AG08396 (cell line): ENCODE data around the gene NKAIN1.
"Not testable (repeated sequence)": the region's sequence is repeated elsewhere in the genome, so short reads cannot be mapped to it uniquely, and the experiment has no call there.

Source experiments
- DNase-seq: peaks from one replicate; pipeline ENCODE4 v3.0.0; 2012; ENCODE audit warnings: low spot score, mixed read lengths

Gene NKAIN1

DNA sequence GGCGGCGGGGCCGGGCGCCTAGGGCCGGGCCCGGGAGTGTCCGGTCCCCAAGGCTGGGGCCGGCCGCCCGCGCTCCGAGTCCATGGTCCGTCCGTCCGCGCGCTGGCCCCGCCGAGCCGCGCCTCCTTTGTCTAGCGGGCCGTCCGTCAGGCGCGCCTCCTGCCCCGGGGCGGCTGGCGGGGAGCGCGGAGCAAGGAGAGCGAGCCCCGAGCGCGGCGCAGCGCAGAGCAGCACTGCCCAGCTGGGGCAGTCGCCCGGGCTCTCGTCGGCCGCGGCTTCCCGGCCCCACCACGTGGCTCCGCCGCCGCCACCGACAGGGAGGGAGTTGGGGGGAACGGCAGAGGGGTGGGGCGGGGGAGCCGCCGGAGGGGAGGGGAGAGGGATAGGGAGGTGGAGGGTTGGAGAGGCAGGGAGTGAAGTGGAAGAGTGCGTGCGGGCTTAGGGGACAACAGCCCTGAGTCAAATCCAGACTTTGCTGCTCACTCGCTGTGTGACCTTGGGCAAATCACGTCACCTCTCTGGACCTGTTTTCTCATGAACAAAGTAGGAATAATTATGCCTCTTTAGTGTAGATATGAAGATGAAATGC, at the start of gene NKAIN1:
Gene NKAIN1 (minus strand): TSS at position 235 of the 589 bp plus-strand sequence. CDS start 340 bp downstream, outside the sequence.
- DNase-seq, result peak; percentile 71

DNA sequence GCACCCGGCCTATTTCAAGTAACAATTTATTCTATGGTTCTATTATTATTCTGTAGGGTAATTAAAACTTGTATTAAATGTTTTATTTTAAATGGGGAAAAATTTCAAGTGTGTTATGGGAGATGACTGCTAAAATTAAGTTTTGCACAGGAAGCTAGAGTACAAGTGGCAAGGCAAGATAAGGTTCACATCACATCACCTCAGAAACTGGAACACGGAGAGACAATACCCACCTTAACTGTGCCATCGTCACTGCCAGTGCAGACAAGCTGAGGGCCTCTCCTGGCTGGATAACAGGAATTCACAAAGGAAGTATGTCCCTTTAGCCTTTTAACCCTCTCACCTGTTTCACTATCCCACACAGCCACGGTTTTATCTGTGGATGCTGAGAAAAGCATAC, 49.3 kb upstream of the NKAIN1 start:
- no peak for DNase-seq

DNA sequence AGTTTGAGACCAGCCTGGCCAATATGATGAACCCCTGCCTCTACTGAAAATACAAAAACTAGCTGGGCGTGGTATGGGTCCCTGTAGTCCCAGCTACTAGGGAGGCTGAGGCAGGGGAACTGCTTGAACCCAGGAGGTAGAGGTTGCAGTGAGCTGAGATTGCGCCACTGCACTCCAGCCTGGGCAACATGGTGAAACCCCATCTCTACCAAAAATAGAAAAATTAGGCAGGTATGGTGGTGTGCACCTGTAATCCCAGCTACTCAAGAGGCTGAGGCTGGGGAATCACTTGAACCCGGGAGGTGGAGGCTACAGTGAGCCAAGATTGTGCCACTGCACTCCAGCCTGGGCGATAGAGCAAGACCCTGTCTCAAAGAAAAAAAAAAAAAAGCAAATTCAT, 48.1 kb upstream of the NKAIN1 start:
- not testable (repeated sequence) for DNase-seq

DNA sequence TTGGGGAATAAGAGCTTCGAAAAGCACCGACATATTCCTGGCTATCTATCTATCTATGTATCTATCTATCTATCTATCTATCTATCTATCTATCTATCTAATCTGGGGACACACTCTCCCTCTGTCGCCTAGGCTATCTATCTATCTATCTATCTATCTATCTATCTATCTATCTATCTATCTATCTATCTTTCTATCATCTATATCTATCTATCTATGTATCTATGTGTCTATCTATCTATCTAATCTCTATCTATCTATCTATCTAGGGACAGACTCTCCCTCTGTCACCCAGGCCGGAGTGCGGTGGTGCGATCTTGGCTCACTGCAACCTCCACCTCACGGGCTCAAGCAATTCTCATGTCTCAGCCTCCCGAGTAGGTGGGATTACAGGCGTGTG, 42.7 kb upstream of the NKAIN1 start:
- not testable (repeated sequence) for DNase-seq

DNA sequence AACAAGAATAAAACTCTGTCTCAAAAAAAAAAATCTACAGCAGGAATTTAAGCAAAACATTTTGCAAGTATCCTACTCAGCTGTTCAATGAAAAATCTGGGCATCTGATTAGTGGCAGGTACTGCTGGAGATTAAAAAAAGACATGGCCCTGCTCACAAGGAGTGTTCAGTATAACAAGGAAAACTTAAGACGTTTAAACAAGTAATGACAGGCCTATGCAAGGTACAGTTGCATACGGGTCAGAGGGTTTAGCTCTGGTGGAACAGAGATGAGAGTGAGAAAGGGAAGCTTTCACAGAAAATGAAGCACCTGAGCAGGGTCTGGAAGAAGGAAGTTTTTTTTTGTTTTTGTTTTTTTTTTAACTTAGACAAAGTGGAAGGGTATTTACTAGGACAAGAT, 33.9 kb upstream of the NKAIN1 start:
- DNase-seq, result no peak

DNA sequence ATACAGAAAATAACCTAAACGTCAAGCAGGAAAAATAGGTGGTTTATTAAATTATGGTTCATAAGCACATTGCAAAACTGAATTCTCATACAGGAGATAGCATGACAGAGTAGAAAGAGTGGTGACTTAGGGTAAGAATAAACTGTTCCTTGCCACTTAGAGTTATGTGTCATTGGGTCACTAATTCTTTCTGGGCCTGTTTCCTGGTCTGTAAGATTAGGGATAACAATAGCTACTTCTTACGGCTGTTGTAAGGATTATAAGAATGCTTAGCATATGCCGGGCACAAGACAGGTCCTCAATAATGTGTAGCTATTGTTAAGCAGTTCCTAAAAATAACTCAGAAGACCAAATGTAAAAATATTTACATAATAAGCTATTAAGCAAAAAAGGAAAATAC, 32.7 kb upstream of the NKAIN1 start:
- no peak for DNase-seq

DNA sequence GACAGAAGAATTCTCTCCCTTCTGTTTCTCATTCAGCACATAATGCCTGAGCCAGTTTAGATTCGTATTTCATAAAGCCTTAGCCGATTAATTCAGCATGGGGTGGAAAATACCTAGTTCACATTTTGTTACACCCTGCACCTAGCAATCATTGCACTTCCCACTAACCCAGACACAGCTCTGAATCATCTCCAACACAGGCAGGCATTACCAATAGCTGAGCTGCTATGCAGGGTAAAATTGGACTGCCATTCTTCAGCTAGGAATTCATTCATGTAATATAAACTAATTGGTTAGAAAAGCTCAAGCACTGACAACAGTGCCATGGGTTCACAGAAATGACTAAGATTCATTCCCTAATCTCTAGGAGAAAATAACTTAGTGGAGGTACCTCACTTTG, 26.9 kb upstream of the NKAIN1 start:
- no peak for DNase-seq

DNA sequence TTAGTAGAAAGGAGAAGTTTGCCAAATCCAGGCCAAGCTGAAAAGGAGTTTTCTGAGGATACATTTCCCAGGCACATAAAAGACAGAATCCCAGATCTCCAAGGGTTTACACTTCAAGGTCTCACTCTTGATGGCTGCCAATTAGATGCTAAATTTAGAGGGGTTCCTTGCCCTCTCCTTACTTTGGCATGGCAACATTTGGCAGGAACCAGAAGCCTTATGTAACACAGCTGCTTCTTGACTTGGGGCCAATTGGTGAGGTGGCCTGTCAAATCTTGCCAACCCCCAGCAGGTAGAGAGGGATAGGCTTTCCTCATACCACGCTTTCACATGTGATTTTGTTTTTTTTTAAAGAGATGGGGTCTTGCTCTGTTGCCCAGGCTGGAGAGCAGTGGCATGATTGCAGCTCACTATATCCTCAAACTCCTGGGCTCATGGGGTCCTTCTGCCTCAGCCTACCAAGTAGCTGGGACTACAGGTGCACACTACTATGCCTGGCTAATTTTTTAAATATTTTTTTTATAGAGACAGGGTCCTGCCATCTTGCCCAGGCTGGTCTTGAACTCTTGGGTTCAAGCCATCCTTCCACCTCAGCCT, 25.2 kb upstream of the NKAIN1 start:
- DNase-seq, result no peak

DNA sequence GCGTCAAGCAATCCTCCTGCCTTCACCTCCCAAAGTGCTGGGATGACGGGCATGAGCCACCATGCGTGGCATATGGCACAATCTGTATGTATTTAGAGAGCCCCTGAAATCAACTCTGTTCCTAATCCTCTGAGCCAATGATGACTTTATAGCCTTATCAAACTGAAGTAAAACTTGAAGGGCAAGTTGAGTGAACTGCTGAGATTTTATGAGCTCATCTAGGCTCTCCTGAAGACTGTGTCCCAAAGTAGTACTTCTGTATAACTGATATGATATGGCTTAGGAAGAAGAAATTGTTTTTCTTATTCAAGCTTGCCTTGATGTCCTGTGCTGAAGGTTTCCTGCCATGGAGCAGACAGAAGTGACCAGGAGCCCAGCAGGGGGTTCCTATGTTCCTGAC, 23.7 kb upstream of the NKAIN1 start:
- no peak for DNase-seq

DNA sequence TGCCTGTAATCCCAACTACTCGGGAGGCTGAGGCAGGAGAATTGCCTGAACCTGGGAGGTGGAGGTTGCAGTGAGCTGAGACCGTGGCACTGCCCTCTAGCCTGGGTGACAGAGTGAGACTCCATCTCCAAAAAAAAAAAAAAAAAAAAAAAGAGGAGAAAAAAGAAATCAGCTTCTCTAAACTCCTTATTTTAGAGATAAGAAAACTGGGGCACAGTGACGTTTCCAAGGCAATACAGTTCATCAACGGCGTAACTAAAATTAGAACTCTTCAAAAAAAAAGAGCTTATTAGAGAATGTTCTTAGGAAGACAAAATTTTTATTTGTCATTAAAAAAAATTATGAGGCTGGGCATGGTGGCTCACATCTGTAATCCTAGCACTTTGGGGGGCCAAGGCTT, 22.7 kb upstream of the NKAIN1 start:
- DNase-seq, result not testable (repeated sequence)

DNA sequence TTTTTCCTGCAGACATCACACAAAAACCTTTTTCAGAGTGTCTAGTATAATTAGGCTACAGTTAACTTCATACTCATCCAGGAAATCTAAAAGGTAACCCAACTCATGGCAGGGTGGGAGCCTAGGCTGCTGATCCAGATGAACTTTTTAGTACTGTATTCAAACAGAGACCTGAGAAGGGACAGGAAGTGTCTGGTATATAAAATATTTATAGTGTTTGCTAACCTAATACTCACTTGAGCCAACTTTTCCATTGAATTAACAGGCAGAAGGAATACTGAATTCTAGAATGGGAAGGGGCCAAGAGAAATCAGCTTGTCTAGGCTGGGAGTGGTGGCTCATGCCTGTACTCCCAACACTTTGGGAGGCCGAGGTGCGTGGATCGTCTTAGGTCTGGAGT, 22.2 kb upstream of the NKAIN1 start:
- no peak for DNase-seq

DNA sequence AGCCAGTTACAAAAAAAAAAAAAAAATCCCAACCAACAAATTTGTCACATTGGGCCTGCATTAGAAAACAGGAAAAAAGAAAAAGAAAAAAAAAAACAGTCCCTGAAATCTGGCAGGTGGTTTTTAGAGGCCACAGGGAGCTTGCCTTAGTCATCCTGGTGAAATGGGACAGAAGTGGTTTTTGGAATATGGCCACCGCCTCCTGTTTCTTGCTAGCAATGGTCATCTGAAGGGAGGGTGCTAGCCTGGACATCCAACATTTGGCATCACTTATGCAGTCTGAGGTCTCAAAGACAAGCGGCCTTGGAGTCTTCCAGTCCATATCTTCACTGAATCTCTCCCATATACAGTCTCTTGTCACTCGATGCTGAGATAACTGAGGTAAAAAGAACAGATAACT, 20.1 kb upstream of the NKAIN1 start:
- no peak for DNase-seq

DNA sequence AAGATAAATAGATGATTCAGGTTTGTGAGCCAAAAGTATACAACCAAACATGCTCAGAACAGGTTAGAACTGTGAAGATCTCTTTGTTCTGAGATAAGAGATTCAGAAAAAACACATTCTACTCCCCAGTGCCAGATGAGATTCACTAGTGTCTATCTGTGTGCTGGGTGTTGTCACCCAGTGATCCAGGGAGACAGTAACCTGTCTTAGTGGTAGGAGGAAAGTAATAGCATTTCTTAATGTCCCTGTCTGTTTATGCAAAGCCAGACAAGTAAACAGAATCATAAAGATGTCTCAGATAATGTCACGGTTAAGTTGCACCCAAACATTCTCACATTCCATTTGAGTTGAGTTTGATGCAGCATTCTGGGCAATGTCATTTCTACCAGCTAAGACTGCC, 18.9 kb upstream of the NKAIN1 start:
- no peak for DNase-seq

DNA sequence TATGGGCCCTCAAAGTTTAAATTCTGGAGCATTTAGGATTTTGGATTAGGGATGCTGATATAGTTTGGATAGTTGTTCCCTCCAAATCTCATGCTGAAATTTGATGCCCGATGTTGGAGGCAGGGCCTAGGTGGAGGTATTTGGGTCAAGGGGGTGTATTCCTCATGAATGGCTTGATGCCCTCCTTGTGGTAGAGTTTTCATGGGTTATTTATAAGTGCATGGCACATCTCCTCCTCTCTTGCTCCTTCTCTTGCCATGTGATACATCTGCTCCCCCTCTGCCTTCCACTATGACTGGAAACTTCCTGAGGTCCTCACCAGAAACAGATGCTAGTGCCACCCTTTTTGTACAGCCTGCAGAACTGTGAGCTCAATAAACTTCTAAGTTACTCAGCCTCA, 17.5 kb upstream of the NKAIN1 start:
- no peak for DNase-seq

DNA sequence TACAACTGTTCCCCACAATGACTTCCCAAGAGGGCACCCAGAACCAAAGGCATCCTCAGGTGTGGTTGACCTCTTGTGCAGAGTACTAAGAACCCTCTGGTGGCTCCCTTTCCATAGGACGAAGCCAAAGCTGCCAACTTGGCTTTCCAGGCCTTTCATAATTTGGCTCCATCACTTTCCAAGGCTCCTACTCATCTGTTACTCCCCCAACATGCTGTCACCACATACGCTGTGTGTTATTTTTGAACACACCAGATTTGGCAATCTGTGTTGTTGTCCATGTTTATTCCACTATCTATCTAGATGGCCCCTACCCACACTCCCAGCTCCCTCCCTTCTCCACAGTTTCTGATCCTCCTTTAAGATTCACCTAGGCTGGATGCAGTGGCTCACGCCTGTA, 10.2 kb upstream of the NKAIN1 start:
- no peak for DNase-seq

DNA sequence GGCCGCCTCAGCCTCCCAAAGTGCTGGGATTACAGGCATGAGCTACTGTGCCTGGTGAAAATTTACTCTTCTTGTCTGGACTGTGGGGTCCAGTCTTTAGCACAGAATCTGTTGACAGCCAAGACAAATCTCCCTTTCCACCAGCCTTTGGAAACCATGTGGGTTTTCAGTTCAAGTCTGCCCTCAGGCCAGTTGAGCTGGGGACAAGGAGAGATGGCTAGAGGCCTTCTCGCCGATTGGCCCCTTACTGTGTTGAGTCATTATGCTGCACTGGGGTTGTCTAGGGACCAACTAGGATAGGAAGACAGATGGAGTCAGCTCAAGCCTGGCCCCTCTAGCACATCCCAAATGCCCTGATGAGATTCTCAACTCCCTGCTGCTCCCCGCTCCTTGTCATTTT, 8.6 kb upstream of the NKAIN1 start:
- DNase-seq, result no peak

DNA sequence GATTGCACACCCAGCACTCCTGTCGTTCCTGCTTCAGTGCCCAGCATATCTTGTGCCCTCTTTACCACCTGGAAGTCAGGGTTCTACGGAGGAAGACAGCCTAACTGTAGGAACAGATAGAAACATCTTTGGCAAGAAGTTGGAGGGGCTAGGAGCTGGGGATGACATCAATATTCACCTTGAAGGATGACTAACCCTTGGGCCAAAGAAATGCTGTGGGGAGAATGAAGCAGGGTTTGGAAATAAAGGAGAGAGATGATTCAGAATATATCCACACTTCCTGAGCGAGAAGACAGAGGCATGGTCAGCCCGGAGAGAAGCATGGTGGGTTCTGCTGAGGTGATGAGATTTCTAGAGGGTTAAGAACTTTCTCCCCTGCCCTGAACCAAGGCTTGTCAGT, 4.6 kb upstream of the NKAIN1 start:
- DNase-seq, result no peak

DNA sequence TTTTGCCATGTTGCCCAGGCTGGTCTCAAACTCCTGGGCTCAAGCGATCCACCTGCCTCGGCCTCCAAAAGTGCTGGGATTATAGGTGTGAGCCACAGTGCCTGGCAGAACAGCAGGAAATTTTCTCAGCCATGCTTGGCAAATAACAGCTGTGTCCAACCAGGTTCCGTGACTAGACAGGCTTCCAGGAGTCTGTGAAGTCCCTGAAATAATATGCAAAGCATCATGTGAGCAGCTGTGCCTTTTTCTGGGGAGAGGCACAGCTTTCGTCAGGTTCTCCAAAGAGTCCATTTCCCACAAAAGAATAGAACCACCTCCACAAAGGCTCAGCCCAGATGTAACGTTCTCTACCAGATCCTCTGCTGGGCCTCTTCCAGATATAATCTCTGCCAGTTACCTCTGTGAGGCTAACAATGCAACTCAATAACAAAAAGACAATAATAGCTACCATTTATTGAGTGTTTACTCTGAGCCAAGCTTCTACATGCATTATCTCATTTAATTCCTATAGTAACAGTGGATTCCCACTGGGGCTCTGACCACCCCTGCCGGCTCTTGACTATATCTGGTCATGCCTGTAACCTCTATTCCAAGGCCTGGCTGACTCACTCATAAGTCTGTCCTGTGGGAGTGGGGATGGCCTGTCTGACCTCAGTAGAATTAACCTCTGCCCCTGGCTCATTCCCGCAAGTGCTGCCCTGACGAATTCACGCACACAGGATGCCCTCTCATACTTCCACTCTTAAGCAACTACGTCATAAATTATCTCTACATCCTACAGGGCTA, 4.0 kb upstream of the NKAIN1 start:
- DNase-seq, result no peak

DNA sequence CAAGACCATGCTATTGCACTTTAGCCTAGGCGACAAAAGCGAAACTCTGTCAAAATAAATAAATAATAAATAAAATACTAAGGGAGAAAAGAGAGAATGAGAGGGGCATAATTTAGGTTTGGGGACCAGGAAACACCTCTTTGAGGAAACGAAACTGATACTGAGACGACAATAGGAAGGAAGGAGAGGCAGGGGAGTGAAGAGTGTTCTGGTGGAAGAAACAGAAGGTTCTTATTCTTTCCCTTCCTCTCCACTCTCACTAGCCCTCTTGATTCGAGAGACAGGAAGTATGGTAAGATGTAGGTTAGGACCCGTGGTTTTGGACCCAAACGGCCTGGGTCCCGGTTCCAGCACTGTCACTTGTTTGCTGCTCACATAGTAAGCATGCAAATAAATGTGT, 1.6 kb upstream of the NKAIN1 start:
- no peak for DNase-seq

DNA sequence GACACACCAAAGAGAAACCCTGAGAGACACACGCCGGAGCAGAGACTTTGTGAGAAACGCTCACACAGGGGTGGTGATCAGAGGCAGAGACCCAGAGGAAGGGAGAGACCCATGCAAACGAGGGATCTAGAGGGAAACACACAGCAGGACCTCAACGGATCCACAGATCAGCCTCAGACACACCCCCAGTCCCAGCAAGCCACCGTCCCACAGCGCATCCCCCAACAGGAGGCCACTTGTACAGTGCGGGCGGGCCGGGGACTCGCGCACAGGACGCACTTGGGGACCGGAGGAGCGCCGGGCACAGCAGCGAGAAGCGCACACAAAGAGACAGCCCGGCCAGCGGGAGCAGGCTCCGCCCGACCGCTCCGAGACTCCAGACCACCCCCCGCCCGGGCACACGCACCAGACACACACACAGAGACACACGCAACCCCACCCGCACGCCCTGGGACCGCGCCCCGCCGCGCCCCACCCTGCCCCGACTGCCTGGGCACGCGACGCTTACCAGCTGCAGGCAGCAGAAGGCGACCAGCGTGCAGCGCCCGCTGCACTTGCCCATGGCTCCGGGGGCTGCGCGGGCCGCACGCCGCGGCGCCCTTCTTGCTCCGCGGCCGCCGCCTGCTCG, 587 bp downstream of the NKAIN1 start:
- peak; percentile 39 for DNase-seq

DNA sequence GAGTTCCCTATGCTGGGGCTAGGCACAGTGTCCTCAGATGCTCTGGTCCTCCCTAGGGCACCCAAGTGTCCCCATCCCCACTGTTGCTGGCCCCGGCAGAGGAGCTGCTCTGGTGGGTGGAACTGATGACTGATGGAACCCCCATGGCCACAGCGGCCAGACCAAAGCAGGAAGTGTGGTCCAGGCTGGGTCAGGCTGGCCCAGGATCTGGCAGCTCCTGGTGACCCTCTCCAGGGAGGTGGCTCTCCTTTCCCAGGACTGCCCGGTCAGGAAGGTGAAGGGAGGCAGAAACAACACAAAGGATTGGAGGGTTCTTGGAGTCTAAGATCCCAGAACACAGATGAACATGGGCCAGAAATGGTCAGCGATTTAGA, 1.1 kb downstream of the NKAIN1 start:
- DNase-seq, result no peak

DNA sequence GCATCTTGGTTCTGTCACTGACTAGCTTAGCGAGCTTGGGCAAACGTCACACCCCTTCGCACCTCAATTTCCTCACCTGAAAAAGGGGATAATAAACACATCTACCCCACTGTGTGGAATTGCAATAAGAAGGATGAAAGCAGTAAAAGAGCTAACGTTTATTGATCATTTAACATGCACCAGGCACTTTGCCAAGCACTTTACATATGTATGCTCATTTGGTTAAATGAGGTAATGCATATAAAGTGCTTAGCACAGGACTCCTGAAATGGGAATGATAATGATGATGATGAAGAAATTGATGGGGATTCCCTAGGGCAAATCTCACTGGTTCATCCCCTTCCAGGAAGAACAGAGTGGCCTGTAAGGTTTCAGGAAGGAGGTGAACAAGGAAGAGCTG, 4.8 kb downstream of the NKAIN1 start:
- DNase-seq, result no peak

DNA sequence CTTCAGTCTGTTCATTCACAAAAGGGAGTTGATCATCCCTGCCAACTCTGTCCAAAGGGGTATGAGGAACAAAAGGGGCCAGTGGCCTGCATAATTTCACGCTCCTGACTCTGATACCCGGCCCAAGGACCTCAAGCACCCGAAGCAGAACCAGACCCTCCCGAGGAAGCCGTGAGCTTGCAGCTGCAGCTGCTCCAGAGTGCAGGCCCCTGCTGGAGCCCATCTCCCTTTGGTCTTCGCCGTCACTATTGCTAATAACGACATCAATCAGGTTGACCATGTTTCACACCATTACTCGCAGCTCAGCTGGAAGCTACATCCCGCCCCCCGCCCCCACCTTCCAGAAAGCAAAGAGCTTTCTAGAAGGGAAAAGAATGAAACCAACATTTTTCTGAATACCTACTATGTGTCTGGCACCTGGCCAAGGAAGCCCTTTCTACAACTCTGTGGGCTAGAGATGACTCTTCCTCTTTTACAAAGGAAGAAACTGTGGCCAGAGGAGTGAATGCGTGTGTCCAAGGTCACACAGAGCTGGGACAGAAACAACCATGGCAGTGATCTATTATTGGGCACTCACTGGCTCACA, 5.5 kb downstream of the NKAIN1 start:
- no peak for DNase-seq
